Mesenteric fat pad (tissue), 1 donor: ENCODE measurements around the gene DENR. TPM values are rescaled to one million over a fixed set of nuclear protein-coding genes. Genes with fewer than 3 reads are reported as not detected.

ENCODE experiments used
- DNase-seq: peaks from one replicate; pipeline ENCODE4 v3.0.0-alpha.2; 2020; ENCODE audit warnings: low spot score
- total RNA-seq: library from RNA; stranded (reverse); fragmentation: NEBNext Ultra II Directional; extraction: Animal tissue kit (Norgen Biotek cat#: 25700); gene quantifications from one replicate; pipeline ENCODE4 v1.2.1, GENCODE V29; 2021
- donor health status: DM: yes; HTN: yes; CAD: no.

DENR gene
- total RNA-seq, 1 donor from 2014 or later = 35.1 TPM

GRCh38 chr12:122813310-122813713, 60.7 kb downstream of the DENR start:
- no peak for DNase-seq

GRCh38 chr12:122819209-122819785, 66.7 kb downstream of the DENR start:
- no peak for DNase-seq

GRCh38 chr12:122820138-122820537, 67.5 kb downstream of the DENR start:
- no peak for DNase-seq

Other genes starting within 250 kb of the DENR start
- gene RSRC2, start 225.9 kb upstream of the DENR start, total RNA-seq = 55.2 TPM
- gene KNTC1, start 225.6 kb upstream of the DENR start, total RNA-seq = 8.5 TPM
- 33.6 TPM for gene HCAR2, start 49.5 kb upstream of the DENR start, total RNA-seq
- gene HCAR3, start 36.0 kb upstream of the DENR start, total RNA-seq = 7.2 TPM
- 6.1 TPM for gene HCAR1, start 22.0 kb upstream of the DENR start, total RNA-seq
- 0.35 TPM for gene CCDC62, start 21.7 kb downstream of the DENR start, total RNA-seq
- gene HIP1R, start 82.6 kb downstream of the DENR start, total RNA-seq = 30.2 TPM
- 27.5 TPM for gene VPS37B, start 143.3 kb downstream of the DENR start, total RNA-seq
- gene ABCB9, start 213.6 kb downstream of the DENR start, total RNA-seq = 2.2 TPM
- 8.6 TPM for gene OGFOD2, start 222.4 kb downstream of the DENR start, total RNA-seq
- gene ARL6IP4, start 227.9 kb downstream of the DENR start, total RNA-seq = 132 TPM